ENCODE results near the gene LCE7A.

The LCE7A gene

DNA sequence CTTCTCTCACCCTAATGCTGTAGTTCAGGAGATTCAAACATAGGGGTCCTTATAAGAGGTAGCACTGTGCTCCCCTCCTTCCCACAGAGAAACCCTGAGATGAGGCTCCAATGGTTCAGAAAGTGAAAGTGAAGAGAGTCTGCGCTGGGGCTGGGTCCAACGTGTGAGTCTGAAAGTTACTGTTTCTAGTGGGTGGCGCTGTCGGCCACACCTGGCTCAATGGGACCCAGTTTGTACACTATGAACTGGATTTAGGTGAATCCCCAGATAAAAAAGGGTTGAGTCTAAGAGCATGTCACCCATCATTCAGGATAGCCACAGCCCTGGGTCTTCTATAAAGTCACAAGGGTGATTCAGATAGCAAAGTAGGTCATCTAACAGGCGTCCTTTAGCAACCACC is 21.1 kb downstream of the LCE7A start:
- H3K9me3 Mint-ChIP-seq = peaks cover 2% of the 10 kb centered on the region

DNA sequence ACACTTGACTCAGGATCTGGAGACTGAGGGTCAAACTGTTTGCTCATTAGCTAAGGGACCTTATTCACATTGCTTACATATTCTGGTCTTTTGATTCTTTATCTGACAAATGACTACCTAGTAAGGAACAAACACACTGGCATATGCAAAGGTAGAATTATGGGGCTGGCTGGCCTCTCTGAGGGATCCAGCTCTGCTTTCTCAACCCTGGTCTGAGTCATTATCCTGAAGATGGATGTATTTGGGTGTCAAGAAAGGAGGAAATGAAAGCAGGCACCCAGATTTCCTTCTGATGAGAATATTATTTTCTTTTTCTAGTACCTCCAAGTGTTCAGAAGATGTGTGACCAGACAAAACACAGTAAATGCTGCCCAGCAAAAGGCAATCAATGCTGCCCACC is 24.3 kb downstream of the LCE7A start:
- Mint-ChIP-seq H3K27ac (no peak overlapping the region), H3K36me3 (ENCODE audit: low read depth) (no peaks in the 10 kb centered on the region), H3K27me3 (ENCODE audit: low read depth) (peaks cover 15% of the 10 kb centered on the region), H3K4me1 (no peaks in the 10 kb centered on the region), H3K9me3 (peaks cover 2% of the 10 kb centered on the region), H3K4me3 (no peak overlapping the region)
- TF ChIP-seq, protein P1, sequence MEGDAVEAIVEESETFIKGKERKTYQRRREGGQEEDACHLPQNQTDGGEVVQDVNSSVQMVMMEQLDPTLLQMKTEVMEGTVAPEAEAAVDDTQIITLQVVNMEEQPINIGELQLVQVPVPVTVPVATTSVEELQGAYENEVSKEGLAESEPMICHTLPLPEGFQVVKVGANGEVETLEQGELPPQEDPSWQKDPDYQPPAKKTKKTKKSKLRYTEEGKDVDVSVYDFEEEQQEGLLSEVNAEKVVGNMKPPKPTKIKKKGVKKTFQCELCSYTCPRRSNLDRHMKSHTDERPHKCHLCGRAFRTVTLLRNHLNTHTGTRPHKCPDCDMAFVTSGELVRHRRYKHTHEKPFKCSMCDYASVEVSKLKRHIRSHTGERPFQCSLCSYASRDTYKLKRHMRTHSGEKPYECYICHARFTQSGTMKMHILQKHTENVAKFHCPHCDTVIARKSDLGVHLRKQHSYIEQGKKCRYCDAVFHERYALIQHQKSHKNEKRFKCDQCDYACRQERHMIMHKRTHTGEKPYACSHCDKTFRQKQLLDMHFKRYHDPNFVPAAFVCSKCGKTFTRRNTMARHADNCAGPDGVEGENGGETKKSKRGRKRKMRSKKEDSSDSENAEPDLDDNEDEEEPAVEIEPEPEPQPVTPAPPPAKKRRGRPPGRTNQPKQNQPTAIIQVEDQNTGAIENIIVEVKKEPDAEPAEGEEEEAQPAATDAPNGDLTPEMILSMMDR (IDR thresholded peaks at IDR 0.05; ENCODE audit: unreplicated experiment in 3 of 3) = no peak

More for the DNA sequence above, 21.1 kb downstream of the LCE7A start:
- Mint-ChIP-seq H3K27ac (no peak overlapping the region), H3K4me3 (no peak overlapping the region), H3K36me3 (ENCODE audit: low read depth) (no peaks in the 10 kb centered on the region), H3K4me1 (no peaks in the 10 kb centered on the region), H3K27me3 (ENCODE audit: low read depth) (peaks cover 20% of the 10 kb centered on the region)
- TF ChIP-seq, protein P1 (IDR thresholded peaks at IDR 0.05; ENCODE audit: unreplicated experiment in 3 of 3) = no peak

- Mint-ChIP-seq H3K4me1 (no peaks in the 10 kb centered on the region), H3K36me3 (ENCODE audit: low read depth) (no peaks in the 10 kb centered on the region), H3K27me3 (ENCODE audit: low read depth) (peaks cover 15% of the 10 kb centered on the region), H3K9me3 (peaks cover 2% of the 10 kb centered on the region), H3K4me3 (no peak overlapping the region), H3K27ac (no peak overlapping the region)
- TF ChIP-seq, protein P1 (IDR thresholded peaks at IDR 0.05; ENCODE audit: unreplicated experiment in 3 of 3) = no peak
Measured at GRCh38 chr1:152884506-152884905, 24.7 kb downstream of the LCE7A start.

GRCh38 chr1:152884966-152885624 is 25.3 kb downstream of the LCE7A start:
- TF ChIP-seq, protein P1 (IDR thresholded peaks at IDR 0.05; ENCODE audit: unreplicated experiment in 3 of 3) = no peak
- Mint-ChIP-seq H3K27me3 (ENCODE audit: low read depth) (peaks cover 15% of the 10 kb centered on the region), H3K36me3 (ENCODE audit: low read depth) (no peaks in the 10 kb centered on the region), H3K4me1 (no peaks in the 10 kb centered on the region), H3K27ac (no peak overlapping the region), H3K4me3 (no peak overlapping the region), H3K9me3 (no peaks in the 10 kb centered on the region)

DNA sequence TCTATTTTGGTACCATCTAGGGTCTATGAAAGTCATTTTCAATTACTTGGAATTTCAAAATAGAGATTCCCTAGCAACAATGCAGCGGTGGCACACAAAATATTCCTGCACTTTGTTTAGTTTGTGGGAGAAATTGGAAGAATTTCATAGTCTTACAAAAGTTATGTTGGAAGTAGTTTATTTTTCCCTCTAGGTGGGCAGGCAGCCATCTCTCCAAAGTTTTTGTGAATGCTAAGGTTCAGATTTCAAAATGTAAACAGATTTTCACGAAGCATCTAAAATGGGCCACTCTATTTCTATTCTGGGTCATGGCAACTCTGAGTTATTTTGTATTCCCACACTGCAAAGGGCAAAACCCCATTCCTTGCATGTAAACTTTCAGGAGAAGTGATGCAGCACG is 26.3 kb downstream of the LCE7A start:
- Mint-ChIP-seq H3K4me3 (no peak overlapping the region), H3K27ac (no peak overlapping the region), H3K4me1 (no peaks in the 10 kb centered on the region), H3K9me3 (no peaks in the 10 kb centered on the region), H3K36me3 (ENCODE audit: low read depth) (no peaks in the 10 kb centered on the region), H3K27me3 (ENCODE audit: low read depth) (peaks cover 11% of the 10 kb centered on the region)
- TF ChIP-seq, protein P1 (IDR thresholded peaks at IDR 0.05; ENCODE audit: unreplicated experiment in 3 of 3) = no peak

DNA sequence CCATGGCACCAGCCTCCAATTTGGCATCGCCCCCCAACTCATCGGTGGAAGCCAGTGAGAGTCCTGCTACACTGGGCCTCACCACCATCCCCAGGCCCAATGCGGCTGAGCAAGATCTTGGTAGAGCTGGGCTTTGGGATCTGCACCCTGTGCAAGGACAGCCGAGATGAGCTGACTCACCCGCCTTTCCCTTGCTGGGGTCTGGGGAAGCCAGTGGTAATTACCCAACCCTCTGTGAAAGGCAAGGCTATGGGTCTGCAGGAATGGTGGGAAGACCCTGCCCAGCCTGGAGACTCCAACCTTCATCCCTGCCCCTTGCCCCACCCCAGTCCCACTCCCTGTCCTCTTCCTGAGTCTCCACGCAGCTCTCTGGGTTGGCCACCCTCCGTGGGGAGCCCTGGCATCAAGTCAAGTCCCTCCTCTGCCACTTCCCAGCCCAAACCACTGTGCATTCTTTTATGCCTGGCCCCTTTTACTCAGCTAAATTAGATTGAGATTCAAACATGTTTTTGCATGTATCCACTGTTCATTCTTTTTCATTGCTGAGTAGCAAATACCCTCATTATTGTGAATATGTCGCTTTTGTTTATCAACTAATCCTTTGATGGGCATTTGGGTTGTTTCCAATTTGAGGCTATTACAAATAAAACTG is 27.1 kb downstream of the LCE7A start:
- Mint-ChIP-seq H3K9me3 (no peaks in the 10 kb centered on the region), H3K27ac (no peak overlapping the region), H3K27me3 (ENCODE audit: low read depth) (peaks cover 11% of the 10 kb centered on the region), H3K36me3 (ENCODE audit: low read depth) (no peaks in the 10 kb centered on the region), H3K4me3 (no peak overlapping the region), H3K4me1 (no peaks in the 10 kb centered on the region)
- TF ChIP-seq, protein P1 (IDR thresholded peaks at IDR 0.05; ENCODE audit: unreplicated experiment in 3 of 3) = no peak
